GM21723 (cell line): ENCODE data around the gene EEF2K.

Experiments
- ATAC-seq: cut with Tn5 transposase; IDR thresholded peaks from one replicate; pipeline ENCODE4 v1.9.1; 2021; ENCODE audit warnings: mild to moderate bottlenecking, moderate library complexity; ENCODE audit not compliant: unreplicated experiment

Gene EEF2K

GRCh38 chr16:22314661-22315626, 108.9 kb downstream of the EEF2K start:
- no peak for ATAC-seq

GRCh38 chr16:22315979-22316378, 109.9 kb downstream of the EEF2K start:
- no peak for ATAC-seq

- ATAC-seq, result no peak
These were observed 110.3 kb downstream of the EEF2K start for GRCh38 chr16:22316411-22316811.

- ATAC-seq, result no peak
These were observed 111.0 kb downstream of the EEF2K start for GRCh38 chr16:22317001-22317530.

GRCh38 chr16:22317625-22318024, 111.5 kb downstream of the EEF2K start:
- ATAC-seq, result no peak

- no peak for ATAC-seq
These were observed 112.7 kb downstream of the EEF2K start for GRCh38 chr16:22318690-22319358.

- no peak for ATAC-seq
These were observed 114.7 kb downstream of the EEF2K start for GRCh38 chr16:22320572-22321339.

- ATAC-seq, result no peak
These were observed 115.4 kb downstream of the EEF2K start for GRCh38 chr16:22321340-22322001.

- ATAC-seq, result no peak
These were observed 116.0 kb downstream of the EEF2K start for GRCh38 chr16:22322021-22322471.

GRCh38 chr16:22322741-22323140, 116.7 kb downstream of the EEF2K start:
- ATAC-seq, result no peak

GRCh38 chr16:22323173-22323958, 117.3 kb downstream of the EEF2K start:
- ATAC-seq, result no peak

- ATAC-seq, result no peak
These were observed 118.1 kb downstream of the EEF2K start for GRCh38 chr16:22323959-22324786.

GRCh38 chr16:22324787-22325597, 118.9 kb downstream of the EEF2K start:
- no peak for ATAC-seq

GRCh38 chr16:22325598-22326368, 119.7 kb downstream of the EEF2K start:
- no peak for ATAC-seq

- no peak for ATAC-seq
These were observed 120.2 kb downstream of the EEF2K start for GRCh38 chr16:22326369-22326652.

GRCh38 chr16:22326771-22327445, 120.8 kb downstream of the EEF2K start:
- ATAC-seq, result no peak

GRCh38 chr16:22327446-22327775, 121.3 kb downstream of the EEF2K start:
- ATAC-seq, result no peak
